GM12878 (cell line): Measurements from ENCODE around the gene ZNF436. TPM values are rescaled to one million over a fixed set of nuclear protein-coding genes. Genes with fewer than 3 reads are reported as not detected.

Experiments used
- ATAC-seq: fragments of 200-7000 bp; cut with Tn5 transposase; 3 replicates; pipeline ENCODE4 v1.9.1; 2020; ENCODE audit warnings: mild to moderate bottlenecking, moderate library complexity
- BruUV-seq: library from RNA; stranded (reverse); fragments of 400-500 nt; replicated peaks from 2 replicates; lab custom pipeline; 2021; lab: Mats Ljungman, UMichigan
- CTCF ChIA-PET: fragments of 300-600 bp; sonication (Branson Sonifier 250); formaldehyde crosslinking; extraction: SDS; loops from one replicate; lab custom pipeline; 2021; ENCODE audit warnings: inconsistent platforms; lab: Yijun Ruan, JAX
- POLR2A ChIA-PET: fragments of 350-600 bp; formaldehyde crosslinking; extraction: SDS; loops from one replicate; lab custom pipeline; 2021; ENCODE audit warnings: inconsistent platforms; lab: Charles Lee
- RAD21 ChIA-PET: fragments of 300-600 bp; sonication (Branson Sonifier 250); formaldehyde crosslinking; loops from one replicate; lab custom pipeline; 2023; ENCODE audit warnings: antibody characterized with exemption; ENCODE audit not compliant: unreplicated experiment; lab: Charles Lee
- SMC1A ChIA-PET: fragments of 300-600 bp; sonication (Branson Sonifier 250); formaldehyde crosslinking; loops from one replicate; lab custom pipeline; 2023; ENCODE audit not compliant: unreplicated experiment, uncharacterized antibody; lab: Charles Lee
- DNase-seq: peaks from one replicate; pipeline ENCODE4 v3.0.0-alpha.2; 2011; ENCODE audit warnings: low read depth, low spot score
- FAIRE-seq: peaks from 3 replicates; lab custom pipeline; 2011; peaks lifted over from hg19 to GRCh38; lab: Jason Lieb, UNC
- H2AFZ ChIP-seq: 2 replicates; pipeline ENCODE4 v1.6.0; 2011; ENCODE audit warnings: low read depth, low read length, control low read depth; ENCODE audit not compliant: control insufficient read depth
- H3K27ac ChIP-seq: 2 replicates; pipeline ENCODE4 v1.5.1; 2011; ENCODE audit warnings: control low read depth; ENCODE audit not compliant: control insufficient read depth, insufficient read depth
- H3K27me3 ChIP-seq, 2 experiments: replicated peaks in 1 of 2; 2 replicates each; pipeline versions ENCODE4 v1.6.0 to v1.6.1; 2011; ENCODE audit warnings: low read length in 1 of 2; ENCODE audit not compliant: control insufficient read depth in 2 of 2, insufficient read depth in 2 of 2
- H3K36me3 ChIP-seq, 2 experiments: 2 replicates each; pipeline ENCODE4 v1.5.1; 2011; ENCODE audit warnings: low read length in 1 of 2; ENCODE audit not compliant: control insufficient read depth in 2 of 2, insufficient read depth in 2 of 2
- H3K4me1 ChIP-seq: 2 replicates; pipeline ENCODE4 v1.6.1; 2011; ENCODE audit warnings: mild to moderate bottlenecking, low read length, moderate library complexity, mixed read lengths; ENCODE audit not compliant: control insufficient read depth, insufficient read depth
- H3K4me2 ChIP-seq: 2 replicates; pipeline ENCODE4 v1.6.0; 2011; ENCODE audit warnings: control low read depth; ENCODE audit not compliant: control insufficient read depth, insufficient read depth
- H3K4me3 ChIP-seq: fragments of 200-600 bp; sonication (generic); 2 replicates; pipeline ENCODE4 v1.5.1; 2016
- H3K79me2 ChIP-seq: 2 replicates; pipeline ENCODE4 v1.6.0; 2011; ENCODE audit warnings: low read length; ENCODE audit not compliant: control insufficient read depth, insufficient read depth
- H3K9ac ChIP-seq: 2 replicates; pipeline ENCODE4 v1.8.0; 2011; ENCODE audit warnings: low read length, control low read depth, mixed read lengths; ENCODE audit not compliant: control insufficient read depth, insufficient read depth
- H3K9me3 ChIP-seq: replicated peaks from 3 replicates; pipeline ENCODE4 v1.5.1; 2011; ENCODE audit warnings: mild to moderate bottlenecking, low read length; ENCODE audit not compliant: control insufficient read depth, insufficient read depth
- H4K20me1 ChIP-seq: 2 replicates; pipeline ENCODE4 v1.6.0; 2011; ENCODE audit not compliant: control insufficient read depth, insufficient read depth
- HCFC1 ChIP-seq: fragments of 150-350 bp; IDR thresholded peaks from 2 replicates; pipeline ENCODE4 v1.6.1; 2014; ENCODE audit warnings: low read length
- RCOR1 ChIP-seq: conservative IDR thresholded peaks from 2 replicates; pipeline ENCODE4 v1.6.1; 2012; ENCODE audit warnings: low read depth, low read length, improper control_type of control experiment
- SIX5 ChIP-seq: IDR thresholded peaks from 2 replicates; pipeline ENCODE4 v1.6.1; 2011; ENCODE audit warnings: mild to moderate bottlenecking, low read depth, low read length, moderate library complexity; ENCODE audit not compliant: severe bottlenecking
- SPI1 ChIP-seq: IDR thresholded peaks from 2 replicates; pipeline ENCODE4 v1.6.1; 2011; ENCODE audit warnings: low read depth, mild to moderate bottlenecking, low read length, moderate library complexity, borderline replicate concordance; ENCODE audit not compliant: insufficient read depth
- SREBF2 ChIP-seq: IDR thresholded peaks from 2 replicates; pipeline ENCODE4 v1.6.1; 2012; ENCODE audit warnings: mild to moderate bottlenecking, low read length
- ZNF274 ChIP-seq: IDR thresholded peaks from one replicate; pipeline ENCODE4 v1.8.0; 2011; ENCODE audit not compliant: insufficient read length, insufficient read depth
- ZNF592 ChIP-seq: fragments of 450-650 bp; IDR thresholded peaks from 2 replicates; pipeline ENCODE4 v1.6.1; 2017; ENCODE audit warnings: mild to moderate bottlenecking, moderate library complexity
- WGBS: methylation state at CpG from one replicate; pipeline ENCODE4 v1.1.6; 2016; ENCODE audit warnings: low lambda C conversion rate; ENCODE audit not compliant: insufficient replicate concordance, insufficient coverage; ENCODE audit errors: missing lambda C conversion rate; 5-methylcytosine and 5-hydroxymethylcytosine counted together
- in situ Hi-C: fragments of 300-500 bp; cut with MboI; formaldehyde crosslinking; loops from 9 replicates; pipeline ENCODE4 v1.14.3; 2018; ENCODE audit warnings: mixed read lengths
- intact Hi-C: fragments of 100-400 bp; cut with micrococcal nuclease; formaldehyde crosslinking; loops from one replicate; pipeline ENCODE4 v1.14.2; 2022; ENCODE audit not compliant: unreplicated experiment
- polyA plus RNA-seq, 11 experiments: library from polyadenylated mRNA; depleted of rRNA in 4 of 11; unstranded in 6 of 11; stranded (reverse) in 5 of 11; fragments of >200 nt; fragmentation: Nextera tagmentation in 4 of 11; fragmentation: Illumina TruSeq in 1 of 11; extraction: Ambion mirVana in 4 of 11; extraction: Trizol in 1 of 11; gene quantifications; 1 replicate in 1 of 11; 2 replicates in 10 of 11; pipeline versions ENCODE4 v1.2.1 to v1.2.3, GENCODE V29; 2011 to 2016; ENCODE audit warnings: inconsistent platforms in 2 of 11, missing spikeins in 2 of 11, low read depth in 1 of 11
- total RNA-seq, 4 experiments: library from RNA; depleted of rRNA in 3 of 4; stranded (reverse); fragments of >200 nt in 3 of 4; fragmentation: Illumina TruSeq in 1 of 4; extraction: Trizol in 1 of 4; gene quantifications; 2 replicates each; pipeline versions ENCODE4 v1.2.1 to v1.2.3, GENCODE V29; 2013 to 2021
- TF ChIP-seq, protein P1 (sequence below): fragments of 450-650 bp; IDR thresholded peaks from 2 replicates; pipeline ENCODE4 v1.6.1; 2014; ENCODE audit warnings: mild to moderate bottlenecking

Gene ZNF436
- total and polyA plus RNA-seq, 10 of the 15 experiments (the other 5 are each of a cell fraction or from before 2014, with no cell fraction given): 0.85 to 4.7 (median 3.0) TPM

DNA sequence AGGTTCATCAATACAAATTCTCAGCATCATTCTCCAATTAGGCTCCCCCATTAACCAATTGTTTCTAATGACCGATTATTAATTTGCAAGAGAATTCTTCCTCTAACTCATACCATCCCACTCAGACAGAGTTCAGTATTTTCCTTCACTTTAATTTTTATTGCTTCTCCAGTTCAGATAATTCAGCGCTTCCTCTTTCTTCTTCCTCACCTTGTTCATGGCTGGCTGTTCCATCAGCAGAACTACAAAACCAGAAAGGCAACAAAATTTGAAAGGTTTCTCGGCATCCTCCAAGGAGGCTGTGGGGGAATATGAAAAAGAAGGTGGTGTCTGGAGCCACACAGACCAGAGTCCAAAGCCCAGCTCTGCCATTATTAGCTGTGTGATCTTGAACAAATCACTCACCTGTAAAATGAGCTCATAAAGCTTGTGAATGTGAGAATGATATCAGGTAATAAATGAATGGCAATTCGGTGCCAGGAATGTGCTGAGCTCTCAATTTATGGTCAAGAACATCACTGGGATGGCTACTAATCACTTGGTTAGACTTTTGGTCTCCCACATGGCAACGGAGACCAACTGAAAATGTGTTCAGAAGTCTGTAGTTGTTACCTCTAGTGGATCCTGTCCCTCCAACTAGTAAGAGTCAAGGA, 11.7 kb upstream of the ZNF436 start:
- Histone ChIP-seq H3K4me3 (no peak overlapping the region), H3K4me1 (peaks cover 3% of the 10 kb centered on the region; the same call in 1 of the 2 replicates), H3K27ac (no peak overlapping the region), H3K36me3 (no peaks in the 10 kb centered on the region), H3K9me3 (no peaks in the 10 kb centered on the region), H4K20me1 (no peaks in the 10 kb centered on the region), H3K9ac (no peak overlapping the region), H3K79me2 (no peaks in the 10 kb centered on the region), H2AFZ (no peak overlapping the region), H3K4me2 (no peak overlapping the region), H3K27me3 (peaks cover 0 to 2% of the 10 kb centered on the region in 2 experiments; a peak in 2 of 4 replicates)
- RAD21 ChIA-PET: no interaction called here
- TF ChIP-seq SPI1: peak; percentile 34; the same call in 1 of the 2 replicates
- TF ChIP-seq SIX5: no peak
- TF ChIP-seq, protein P1, sequence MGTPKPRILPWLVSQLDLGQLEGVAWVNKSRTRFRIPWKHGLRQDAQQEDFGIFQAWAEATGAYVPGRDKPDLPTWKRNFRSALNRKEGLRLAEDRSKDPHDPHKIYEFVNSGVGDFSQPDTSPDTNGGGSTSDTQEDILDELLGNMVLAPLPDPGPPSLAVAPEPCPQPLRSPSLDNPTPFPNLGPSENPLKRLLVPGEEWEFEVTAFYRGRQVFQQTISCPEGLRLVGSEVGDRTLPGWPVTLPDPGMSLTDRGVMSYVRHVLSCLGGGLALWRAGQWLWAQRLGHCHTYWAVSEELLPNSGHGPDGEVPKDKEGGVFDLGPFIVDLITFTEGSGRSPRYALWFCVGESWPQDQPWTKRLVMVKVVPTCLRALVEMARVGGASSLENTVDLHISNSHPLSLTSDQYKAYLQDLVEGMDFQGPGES: no peak
- no peak for TF ChIP-seq ZNF274
- SMC1A ChIA-PET: no interaction called here
- CTCF ChIA-PET: no interaction called here
- POLR2A ChIA-PET: no interaction called here
- no peak for DNase-seq
- ATAC-seq: no peak
- in situ Hi-C loops: no loop called here
- no peak for FAIRE-seq
- intact Hi-C loops: no loop called here
- no TSS peak for BruUV-seq
- 56% methylated on average over 5 of the region's 5 CpGs for WGBS

DNA sequence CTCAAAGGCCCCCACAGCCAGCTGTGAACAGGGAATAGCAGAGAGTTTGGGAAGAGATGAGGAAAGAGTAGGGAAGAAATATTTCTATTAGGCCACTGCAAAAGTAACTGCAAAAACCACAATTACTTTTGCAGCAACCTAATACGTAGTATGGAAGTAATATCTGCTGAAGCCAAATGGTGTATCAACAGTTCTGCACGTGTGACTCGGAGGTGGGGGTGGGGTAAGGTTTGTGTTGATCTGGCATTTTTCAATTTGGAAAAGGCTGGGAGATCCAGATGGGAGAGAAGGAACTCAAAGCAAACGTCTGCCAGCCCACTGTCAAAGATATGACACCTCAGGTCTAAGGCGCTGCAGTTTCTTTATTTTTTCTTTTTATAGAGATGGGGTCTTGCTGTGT, 11.1 kb upstream of the ZNF436 start:
- Histone ChIP-seq H3K79me2 (no peaks in the 10 kb centered on the region), H2AFZ (no peak overlapping the region), H3K27me3 (peaks cover 0 to 2% of the 10 kb centered on the region in 2 experiments; a peak in 2 of 4 replicates), H3K4me3 (no peak overlapping the region), H3K27ac (no peak overlapping the region), H3K36me3 (no peaks in the 10 kb centered on the region), H4K20me1 (no peaks in the 10 kb centered on the region), H3K4me1 (peaks cover 3% of the 10 kb centered on the region; the same call in 1 of the 2 replicates), H3K9ac (no peak overlapping the region), H3K4me2 (no peak overlapping the region), H3K9me3 (no peaks in the 10 kb centered on the region)
- ATAC-seq (no peak), DNase-seq (no peak), FAIRE-seq (no peak)
- intact Hi-C loops: no loop called here
- in situ Hi-C loops: no loop called here
- SMC1A ChIA-PET: no interaction called here
- POLR2A ChIA-PET: no interaction called here
- no TSS peak for BruUV-seq
- CTCF ChIA-PET: no interaction called here
- RAD21 ChIA-PET: no interaction called here
- 53% methylated on average over 5 of the region's 5 CpGs for WGBS
- TF ChIP-seq SREBF2 (no peak), HCFC1 (no peak), ZNF274 (no peak), ZNF592 (no peak), RCOR1 (no peak)
